Liver (tissue), 9 donors: ENCODE results near the gene PHETA1. TPM values are rescaled to one million over a fixed set of nuclear protein-coding genes. Genes with fewer than 3 reads are reported as not detected.

Source experiments
- DNase-seq: peaks from one replicate; pipeline ENCODE4 v3.0.0-alpha.2; 2017; ENCODE audit warnings: low spot score
- H3K27ac ChIP-seq, 2 donors: one replicate each; pipeline ENCODE4 v1.7.0; 2013; ENCODE audit warnings: inconsistent platforms in 2 of 2, low read length in 2 of 2, control low read depth in 1 of 2, low read depth in 1 of 2, mild to moderate bottlenecking in 1 of 2
- H3K27me3 ChIP-seq, 4 donors: one replicate each; pipeline versions ENCODE4 v1.6.1 to v1.7.0; 2013; ENCODE audit warnings: low read length in 3 of 4, inconsistent platforms in 1 of 4, mild to moderate bottlenecking in 1 of 4, moderate library complexity in 1 of 4; ENCODE audit not compliant: control insufficient read depth in 4 of 4, insufficient read depth in 4 of 4
- H3K36me3 ChIP-seq, 4 donors: one replicate each; pipeline versions ENCODE4 v1.6.1 to v1.7.0; 2013; ENCODE audit warnings: low read length in 3 of 4, mild to moderate bottlenecking in 3 of 4, low read depth in 1 of 4, moderate library complexity in 1 of 4; ENCODE audit not compliant: control insufficient read depth in 4 of 4, insufficient read depth in 3 of 4
- H3K4me1 ChIP-seq, 4 donors: one replicate each; pipeline versions ENCODE4 v1.6.1 to v1.7.0; 2013; ENCODE audit warnings: low read length in 3 of 4, mild to moderate bottlenecking in 3 of 4, moderate library complexity in 1 of 4; ENCODE audit not compliant: control insufficient read depth in 4 of 4, insufficient read depth in 4 of 4
- H3K4me3 ChIP-seq, 3 donors: one replicate each; pipeline versions ENCODE4 v1.6.1 to v1.7.0; 2013; ENCODE audit warnings: low read length in 3 of 3, control low read depth in 1 of 3, low read depth in 1 of 3, mild to moderate bottlenecking in 1 of 3
- H3K9ac ChIP-seq, 2 donors: one replicate each; pipeline ENCODE4 v1.7.0; 2013; ENCODE audit warnings: low read length in 2 of 2, mild to moderate bottlenecking in 2 of 2, moderate library complexity in 2 of 2, control low read depth in 1 of 2, low read depth in 1 of 2
- H3K9me3 ChIP-seq, 4 donors: one replicate each; pipeline versions ENCODE4 v1.6.1 to v1.7.0; 2013; ENCODE audit warnings: low read length in 3 of 4; ENCODE audit not compliant: control insufficient read depth in 4 of 4
- ATF3 ChIP-seq: IDR thresholded peaks from 2 replicates; pipeline ENCODE4 v1.6.1; 2016; ENCODE audit warnings: antibody characterized with exemption
- CTCF ChIP-seq: fragments of 150-350 bp; IDR thresholded peaks from 2 replicates; pipeline ENCODE4 v1.5.1; 2017; ENCODE audit warnings: improper control_type of control experiment, low read depth, low read length; ENCODE audit not compliant: missing input control
- EGR1 ChIP-seq, 2 donors: IDR thresholded peaks; 2 replicates each; pipeline ENCODE4 v1.6.1; 2016 to 2018; ENCODE audit warnings: antibody characterized with exemption in 2 of 2, low read depth in 2 of 2
- FOXA1 ChIP-seq: IDR thresholded peaks from 2 replicates; pipeline ENCODE4 v1.6.1; 2016; ENCODE audit warnings: antibody characterized with exemption
- FOXA2 ChIP-seq: IDR thresholded peaks from 2 replicates; pipeline ENCODE4 v1.6.1; 2016; ENCODE audit warnings: antibody characterized with exemption
- GABPA ChIP-seq, 2 donors: IDR thresholded peaks in 1 of 2; conservative IDR thresholded peaks in 1 of 2; 2 replicates each; pipeline ENCODE4 v1.6.1; 2016; ENCODE audit warnings: antibody characterized with exemption in 2 of 2, mild to moderate bottlenecking in 1 of 2, moderate library complexity in 1 of 2
- HNF4A ChIP-seq, 2 donors: conservative IDR thresholded peaks; 2 replicates each; pipeline ENCODE4 v1.6.1; 2016; ENCODE audit warnings: antibody characterized with exemption in 2 of 2, mild to moderate bottlenecking in 2 of 2
- HNF4G ChIP-seq: IDR thresholded peaks from 2 replicates; pipeline ENCODE4 v1.6.1; 2016; ENCODE audit warnings: antibody characterized with exemption
- JUND ChIP-seq, 2 donors: IDR thresholded peaks; 2 replicates each; pipeline ENCODE4 v1.6.1; 2016; ENCODE audit warnings: antibody characterized with exemption in 2 of 2
- NR2F2 ChIP-seq: IDR thresholded peaks from 2 replicates; pipeline ENCODE4 v1.6.1; 2016; ENCODE audit warnings: antibody characterized with exemption
- RAD21 ChIP-seq, 2 donors: IDR thresholded peaks; 2 replicates each; pipeline ENCODE4 v1.6.1; 2016; ENCODE audit warnings: antibody characterized with exemption in 2 of 2, mild to moderate bottlenecking in 2 of 2
- REST ChIP-seq: IDR thresholded peaks from 2 replicates; pipeline ENCODE4 v1.6.1; 2016; ENCODE audit warnings: antibody characterized with exemption, mild to moderate bottlenecking
- RXRA ChIP-seq, 2 donors: IDR thresholded peaks; 2 replicates each; pipeline ENCODE4 v1.6.1; 2017 to 2018; ENCODE audit warnings: antibody characterized with exemption in 2 of 2, mild to moderate bottlenecking in 1 of 2
- SP1 ChIP-seq: IDR thresholded peaks from 2 replicates; pipeline ENCODE4 v1.6.1; 2018; ENCODE audit warnings: antibody characterized with exemption, mild to moderate bottlenecking
- TAF1 ChIP-seq: conservative IDR thresholded peaks from 2 replicates; pipeline ENCODE4 v1.6.1; 2016; ENCODE audit warnings: antibody characterized with exemption, mild to moderate bottlenecking
- WGBS: extraction: QIAGEN DNeasy Blood & Tissue Kit; methylation state at CpG from one replicate; pipeline ENCODE4 v1.1.7; 2013; 5-methylcytosine and 5-hydroxymethylcytosine counted together
- polyA plus RNA-seq, 2 donors: library from polyadenylated mRNA; stranded (reverse) in 1 of 2; unstranded in 1 of 2; fragments of 200-250 nt in 1 of 2; fragments of >200 nt in 1 of 2; fragmentation: Nextera tagmentation in 1 of 2; extraction: Ambion mirVana in 1 of 2; gene quantifications; one replicate each; pipeline versions ENCODE4 v1.2.1 to v1.2.3, GENCODE V29; 2013 to 2015
- total RNA-seq, 2 donors: library from RNA; depleted of rRNA; stranded (reverse); fragments of >200 nt; gene quantifications; one replicate each; pipeline ENCODE4 v1.2.3, GENCODE V29; 2014
- TF ChIP-seq, protein P1 (sequence below): IDR thresholded peaks from 2 replicates; pipeline ENCODE4 v1.6.1; 2016; ENCODE audit warnings: antibody characterized with exemption
- donor health status: healthy.
- donor health status: healthy.
- donor health status: healthy.
- donor health status: healthy.
- donor health status: healthy.

Gene PHETA1
- total and polyA plus RNA-seq, 4 donors: 2.4 to 5.7 (median 3.9) TPM

GRCh38 chr12:111409780-111410430 lies 41.0 kb upstream of the PHETA1 start:
- DNase-seq: no peak
- Histone ChIP-seq H3K9me3 (no peaks in the 10 kb centered on the region), H3K4me3 (no peak overlapping the region), H3K27ac (peak overlapping the region; percentile 80 to 85), H3K9ac (peak overlapping the region in 1 of 2 donors; percentile 50), H3K27me3 (no peaks in the 10 kb centered on the region), H3K4me1 (peaks cover 15 to 73% (median 55%) of the 10 kb centered on the region in 4 donors), H3K36me3 (no peaks in the 10 kb centered on the region)
- WGBS: 69% methylated on average over 14 of the region's 14 CpGs
- TF ChIP-seq RXRA (IDR thresholded peaks at IDR 0.05) (no peak), NR2F2 (peak; percentile 61)
- TF ChIP-seq, protein P1, sequence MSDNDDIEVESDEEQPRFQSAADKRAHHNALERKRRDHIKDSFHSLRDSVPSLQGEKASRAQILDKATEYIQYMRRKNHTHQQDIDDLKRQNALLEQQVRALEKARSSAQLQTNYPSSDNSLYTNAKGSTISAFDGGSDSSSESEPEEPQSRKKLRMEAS: peak; percentile 10

DNA sequence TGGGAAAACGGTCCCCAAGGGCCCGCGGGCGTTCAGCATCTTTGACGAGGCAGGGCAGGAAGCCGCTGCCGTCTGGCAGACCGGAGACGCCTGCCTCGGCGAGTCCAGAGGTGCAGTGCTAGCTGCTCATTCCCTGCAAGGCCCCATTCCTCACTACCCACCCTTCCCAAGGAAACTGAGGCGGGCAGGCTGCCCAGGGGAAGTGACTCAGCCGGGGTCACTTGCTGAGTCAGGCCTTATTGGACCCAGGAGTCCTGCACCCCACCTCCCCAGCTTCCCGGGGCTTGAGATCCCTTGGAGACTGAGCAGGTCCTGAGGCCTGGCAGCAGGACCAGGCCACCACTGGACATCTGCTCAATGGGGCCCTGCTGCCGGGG lies 40.5 kb upstream of the PHETA1 start:
- no peak for TF ChIP-seq HNF4G
- TF ChIP-seq FOXA1: no peak
- TF ChIP-seq EGR1 (IDR thresholded peaks at IDR 0.05; ENCODE audit: low read depth in 2 of 2): no peak
- no peak for TF ChIP-seq ATF3
- no peak for TF ChIP-seq JUND (IDR thresholded peaks at IDR 0.05)
- no peak for TF ChIP-seq FOXA2
- no peak for TF ChIP-seq SP1
- TF ChIP-seq, protein P1: no peak
- TF ChIP-seq RXRA (IDR thresholded peaks at IDR 0.05): no peak
- no peak for TF ChIP-seq HNF4A (conservative IDR thresholded peaks at IDR 0.05)
- no peak for TF ChIP-seq GABPA (IDR thresholded peaks at IDR 0.05 in 1 of 2, conservative IDR thresholded peaks at IDR 0.05 in 1 of 2)
- TF ChIP-seq NR2F2: no peak
- no peak for TF ChIP-seq CTCF
- TF ChIP-seq RAD21 (IDR thresholded peaks at IDR 0.05): no peak
- no peak for TF ChIP-seq TAF1
- Histone ChIP-seq H3K9ac (peak overlapping the region in 1 of 2 donors; percentile 50), H3K4me3 (no peak overlapping the region), H3K36me3 (no peaks in the 10 kb centered on the region), H3K4me1 (peaks cover 17 to 78% (median 59%) of the 10 kb centered on the region in 4 donors), H3K27ac (peak overlapping the region; percentile 80 to 85), H3K9me3 (no peaks in the 10 kb centered on the region), H3K27me3 (no peaks in the 10 kb centered on the region)
- no peak for DNase-seq
- 67% methylated on average over 15 of the region's 15 CpGs for WGBS

DNA sequence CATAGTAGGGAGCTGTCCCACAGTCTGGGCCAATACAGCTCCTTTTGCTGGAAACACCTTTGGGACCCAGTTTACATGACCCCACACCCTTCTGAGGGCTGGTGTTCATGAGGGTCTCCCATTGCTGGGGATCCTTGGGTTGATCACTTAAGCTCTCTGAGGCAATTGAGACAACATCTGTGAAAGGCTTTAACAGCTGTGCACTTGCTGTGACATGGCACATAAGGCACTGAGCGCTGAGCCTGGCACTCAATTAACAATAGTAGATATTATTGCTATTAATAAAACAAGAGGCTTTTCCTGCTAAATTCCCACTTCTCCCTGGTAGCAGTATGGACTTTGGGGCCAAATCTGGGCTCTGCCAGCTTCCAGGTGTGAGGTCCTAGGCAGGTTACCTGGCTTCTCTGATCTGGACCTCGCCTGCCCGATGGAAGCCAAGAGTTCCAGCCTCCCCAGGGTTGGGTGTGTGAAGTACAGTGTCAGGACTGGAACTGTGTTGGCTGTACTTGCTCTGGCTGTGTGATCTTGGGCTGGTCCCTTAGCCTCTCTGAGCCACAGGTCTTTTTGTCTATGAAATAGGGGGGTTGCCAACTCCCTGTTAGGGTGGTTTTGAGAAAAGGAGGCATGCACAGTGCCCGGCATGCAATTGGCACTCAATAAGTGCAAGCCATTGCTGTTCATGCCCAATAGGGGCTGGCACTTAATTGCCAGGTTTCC lies 39.9 kb upstream of the PHETA1 start:
- peak overlapping the region in 1 of 2 donors; percentile 50 for H3K9ac ChIP-seq
- H3K4me3 ChIP-seq: no peak overlapping the region
- TF ChIP-seq REST: no peak
- no peak for TF ChIP-seq FOXA2
- no peak for TF ChIP-seq FOXA1
- TF ChIP-seq CTCF: no peak

More for the DNA sequence above, 39.9 kb upstream of the PHETA1 start:
- Histone ChIP-seq H3K27me3 (no peaks in the 10 kb centered on the region), H3K36me3 (no peaks in the 10 kb centered on the region), H3K27ac (peak overlapping the region; percentile 80 to 85), H3K4me1 (peaks cover 17 to 76% (median 58%) of the 10 kb centered on the region in 4 donors), H3K9me3 (no peaks in the 10 kb centered on the region)
- no peak for DNase-seq
- whole genome bisulfite sequencing: 80% methylated on average over 4 of the region's 4 CpGs
